ENCODE measurements around the gene UXS1.

GRCh38 chr2:106044859-106045258 lies 149.2 kb downstream of the UXS1 start:
- TF ChIP-seq, protein P1, sequence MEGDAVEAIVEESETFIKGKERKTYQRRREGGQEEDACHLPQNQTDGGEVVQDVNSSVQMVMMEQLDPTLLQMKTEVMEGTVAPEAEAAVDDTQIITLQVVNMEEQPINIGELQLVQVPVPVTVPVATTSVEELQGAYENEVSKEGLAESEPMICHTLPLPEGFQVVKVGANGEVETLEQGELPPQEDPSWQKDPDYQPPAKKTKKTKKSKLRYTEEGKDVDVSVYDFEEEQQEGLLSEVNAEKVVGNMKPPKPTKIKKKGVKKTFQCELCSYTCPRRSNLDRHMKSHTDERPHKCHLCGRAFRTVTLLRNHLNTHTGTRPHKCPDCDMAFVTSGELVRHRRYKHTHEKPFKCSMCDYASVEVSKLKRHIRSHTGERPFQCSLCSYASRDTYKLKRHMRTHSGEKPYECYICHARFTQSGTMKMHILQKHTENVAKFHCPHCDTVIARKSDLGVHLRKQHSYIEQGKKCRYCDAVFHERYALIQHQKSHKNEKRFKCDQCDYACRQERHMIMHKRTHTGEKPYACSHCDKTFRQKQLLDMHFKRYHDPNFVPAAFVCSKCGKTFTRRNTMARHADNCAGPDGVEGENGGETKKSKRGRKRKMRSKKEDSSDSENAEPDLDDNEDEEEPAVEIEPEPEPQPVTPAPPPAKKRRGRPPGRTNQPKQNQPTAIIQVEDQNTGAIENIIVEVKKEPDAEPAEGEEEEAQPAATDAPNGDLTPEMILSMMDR (IDR thresholded peaks at IDR 0.05 in 4 of 5, conservative IDR thresholded peaks at IDR 0.05 in 1 of 5): no peak
- no peak for TF ChIP-seq POLR2A (IDR thresholded peaks at IDR 0.05)

All from gastrocnemius medialis (tissue), 4 donors.